Keratinocyte (primary cell): ENCODE measurements around the gene MAST3. TPM values are rescaled to one million over a fixed set of nuclear protein-coding genes. Genes with fewer than 3 reads are reported as not detected.

Experiments used
- DNase-seq: peaks from one replicate; pipeline ENCODE4 v3.0.0-alpha.2; 2011; ENCODE audit warnings: low read depth, missing footprints, low spot score
- FAIRE-seq: peaks from 2 replicates; lab custom pipeline; 2011; peaks lifted over from hg19 to GRCh38; lab: Jason Lieb, UNC
- H2AFZ ChIP-seq: 2 replicates; pipeline ENCODE4 v1.6.0; 2012; ENCODE audit warnings: low read length, control low read depth, inconsistent platforms; ENCODE audit not compliant: control insufficient read depth
- H3K27ac ChIP-seq: 2 replicates; pipeline ENCODE4 v1.5.1; 2011; ENCODE audit warnings: low read length; ENCODE audit not compliant: control insufficient read depth, insufficient read depth
- H3K27me3 ChIP-seq: 3 replicates; pipeline ENCODE4 v1.6.0; 2011; ENCODE audit warnings: low read length; ENCODE audit not compliant: control insufficient read depth, insufficient read depth; ENCODE audit errors: extremely low read depth
- H3K36me3 ChIP-seq, 2 experiments: 2 replicates in 1 of 2; 3 replicates in 1 of 2; pipeline ENCODE4 v1.5.1; 2011; ENCODE audit warnings: low read length in 2 of 2, mild to moderate bottlenecking in 1 of 2; ENCODE audit not compliant: control insufficient read depth in 2 of 2, insufficient read depth in 2 of 2; ENCODE audit errors: extremely low read depth in 1 of 2
- H3K4me1 ChIP-seq: 3 replicates; pipeline ENCODE4 v1.5.1; 2011; ENCODE audit warnings: low read length; ENCODE audit not compliant: control insufficient read depth, insufficient read depth; ENCODE audit errors: extremely low read depth
- H3K4me2 ChIP-seq: 3 replicates; pipeline ENCODE4 v1.6.0; 2011; ENCODE audit warnings: low read depth, low read length; ENCODE audit not compliant: control insufficient read depth, insufficient read depth; ENCODE audit errors: extremely low read depth
- H3K4me3 ChIP-seq, 3 experiments: fragments of 200-600 bp in 1 of 3; sonication (generic) in 1 of 3; 2 replicates in 2 of 3; 3 replicates in 1 of 3; pipeline ENCODE4 v1.5.1; 2011 to 2016; ENCODE audit warnings: low read length in 3 of 3, mild to moderate bottlenecking in 3 of 3, control low read depth in 2 of 3, inconsistent platforms in 1 of 3, low read depth in 1 of 3, mixed read lengths in 1 of 3, mixed run types in 1 of 3, moderate library complexity in 1 of 3; ENCODE audit not compliant: control insufficient read depth in 2 of 3, insufficient read depth in 2 of 3; ENCODE audit errors: extremely low read depth in 1 of 3
- H3K79me2 ChIP-seq: 2 replicates; pipeline ENCODE4 v1.6.0; 2012; ENCODE audit warnings: low read length; ENCODE audit not compliant: control insufficient read depth, insufficient read depth
- H3K9ac ChIP-seq: 3 replicates; pipeline ENCODE4 v1.6.0; 2011; ENCODE audit warnings: low read length; ENCODE audit not compliant: control insufficient read depth, insufficient read depth; ENCODE audit errors: extremely low read depth
- H3K9me1 ChIP-seq: 3 replicates; pipeline ENCODE4 v1.6.0; 2011; ENCODE audit warnings: low read length; ENCODE audit not compliant: control insufficient read depth, insufficient read depth; ENCODE audit errors: extremely low read depth
- H3K9me3 ChIP-seq: 2 replicates; pipeline ENCODE4 v1.5.1; 2012; ENCODE audit warnings: low read depth, low read length; ENCODE audit not compliant: control insufficient read depth
- H4K20me1 ChIP-seq: 3 replicates; pipeline ENCODE4 v1.6.0; 2011; ENCODE audit warnings: low read length; ENCODE audit not compliant: control insufficient read depth, insufficient read depth; ENCODE audit errors: extremely low read depth
- EZH2 ChIP-seq: IDR thresholded peaks from one replicate; pipeline ENCODE4 v1.6.1; 2012; ENCODE audit warnings: inconsistent platforms, mild to moderate bottlenecking, low read length, moderate library complexity
- dilution Hi-C: fragments of 300-500 bp; cut with MboI; formaldehyde crosslinking; loops from one replicate; pipeline ENCODE4 v1.7.0; 2020; ENCODE audit warnings: low sequenced_read_pairs; ENCODE audit not compliant: extremely low pct_ligation_motif_present
- polyA plus RNA-seq, 5 experiments: library from polyadenylated mRNA; depleted of rRNA in 3 of 5; stranded (reverse) in 3 of 5; stranded (forward) in 1 of 5; unstranded in 1 of 5; fragments of >200 nt; gene quantifications; 1 replicate in 1 of 5; 2 replicates in 3 of 5; 3 replicates in 1 of 5; pipeline versions ENCODE4 v1.2.1 to v1.2.3, GENCODE V29; 2011 to 2012; ENCODE audit warnings: missing spikeins in 2 of 5, low read depth in 1 of 5, low replicate concordance in 1 of 5
- TF ChIP-seq, protein P1 (sequence below), 3 experiments: IDR thresholded peaks in 1 of 3; conservative IDR thresholded peaks in 1 of 3; optimal IDR thresholded peaks in 1 of 3; 2 replicates in 2 of 3; 3 replicates in 1 of 3; pipeline versions ENCODE3 to v1.5.1; 2011; ENCODE audit warnings: low read length in 3 of 3, mild to moderate bottlenecking in 3 of 3, moderate library complexity in 2 of 3, control low read depth in 1 of 3, inconsistent platforms in 1 of 3; ENCODE audit not compliant: insufficient read depth in 2 of 3; ENCODE audit errors: extremely low read depth in 1 of 3

MAST3 gene
- polyA plus RNA-seq, 1 donor (not counting 4 experiments of a cell fraction or from before 2014, with no cell fraction given) = 0.73 TPM

DNA sequence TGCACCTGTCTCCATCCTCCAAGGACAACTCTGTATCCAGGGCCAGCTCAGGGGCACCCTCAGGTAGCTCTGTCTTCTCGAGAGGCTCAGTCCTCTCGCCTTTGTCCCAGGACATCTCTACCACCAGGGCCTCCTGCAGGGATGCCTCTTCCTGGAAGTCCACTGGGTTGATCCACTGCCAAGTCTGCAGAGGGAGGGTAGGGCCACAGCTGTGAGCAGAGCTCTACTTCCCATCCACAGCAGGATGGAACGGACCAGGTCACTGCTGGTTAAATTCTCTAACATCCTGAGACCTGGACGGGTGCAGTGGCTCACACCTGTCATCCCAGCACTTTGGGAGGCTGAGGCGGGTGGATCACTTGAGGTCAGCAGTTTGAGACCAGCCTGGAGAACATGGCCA is 37.7 kb upstream of the MAST3 start:
- TF ChIP-seq, protein P1, sequence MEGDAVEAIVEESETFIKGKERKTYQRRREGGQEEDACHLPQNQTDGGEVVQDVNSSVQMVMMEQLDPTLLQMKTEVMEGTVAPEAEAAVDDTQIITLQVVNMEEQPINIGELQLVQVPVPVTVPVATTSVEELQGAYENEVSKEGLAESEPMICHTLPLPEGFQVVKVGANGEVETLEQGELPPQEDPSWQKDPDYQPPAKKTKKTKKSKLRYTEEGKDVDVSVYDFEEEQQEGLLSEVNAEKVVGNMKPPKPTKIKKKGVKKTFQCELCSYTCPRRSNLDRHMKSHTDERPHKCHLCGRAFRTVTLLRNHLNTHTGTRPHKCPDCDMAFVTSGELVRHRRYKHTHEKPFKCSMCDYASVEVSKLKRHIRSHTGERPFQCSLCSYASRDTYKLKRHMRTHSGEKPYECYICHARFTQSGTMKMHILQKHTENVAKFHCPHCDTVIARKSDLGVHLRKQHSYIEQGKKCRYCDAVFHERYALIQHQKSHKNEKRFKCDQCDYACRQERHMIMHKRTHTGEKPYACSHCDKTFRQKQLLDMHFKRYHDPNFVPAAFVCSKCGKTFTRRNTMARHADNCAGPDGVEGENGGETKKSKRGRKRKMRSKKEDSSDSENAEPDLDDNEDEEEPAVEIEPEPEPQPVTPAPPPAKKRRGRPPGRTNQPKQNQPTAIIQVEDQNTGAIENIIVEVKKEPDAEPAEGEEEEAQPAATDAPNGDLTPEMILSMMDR (optimal IDR thresholded peaks at IDR 0.05 in 1 of 3, IDR thresholded peaks at IDR 0.05 in 1 of 3, conservative IDR thresholded peaks at IDR 0.05 in 1 of 3; ENCODE audit: extremely low read depth in 1 of 3, insufficient read depth in 2 of 3, low read length in 3 of 3) = no peak
- TF ChIP-seq EZH2 = no peak
- no peaks in the 10 kb centered on the region for H3K79me2 ChIP-seq
- H3K9me1 ChIP-seq = no peaks in the 10 kb centered on the region
- no peaks in the 10 kb centered on the region for H3K4me1 ChIP-seq
- no peak overlapping the region for H3K9ac ChIP-seq
- FAIRE-seq (no peak), DNase-seq (no peak)
- H4K20me1 ChIP-seq = no peaks in the 10 kb centered on the region
- H2AFZ ChIP-seq = no peak overlapping the region
- H3K4me2 ChIP-seq = no peak overlapping the region
- no peaks in the 10 kb centered on the region for H3K9me3 ChIP-seq
- H3K36me3 ChIP-seq = no peaks in the 10 kb centered on the region
- dilution Hi-C loops = no loop called here
- no peak overlapping the region for H3K27ac ChIP-seq
- no peaks in the 10 kb centered on the region for H3K27me3 ChIP-seq
- H3K4me3 ChIP-seq = no peak overlapping the region

DNA sequence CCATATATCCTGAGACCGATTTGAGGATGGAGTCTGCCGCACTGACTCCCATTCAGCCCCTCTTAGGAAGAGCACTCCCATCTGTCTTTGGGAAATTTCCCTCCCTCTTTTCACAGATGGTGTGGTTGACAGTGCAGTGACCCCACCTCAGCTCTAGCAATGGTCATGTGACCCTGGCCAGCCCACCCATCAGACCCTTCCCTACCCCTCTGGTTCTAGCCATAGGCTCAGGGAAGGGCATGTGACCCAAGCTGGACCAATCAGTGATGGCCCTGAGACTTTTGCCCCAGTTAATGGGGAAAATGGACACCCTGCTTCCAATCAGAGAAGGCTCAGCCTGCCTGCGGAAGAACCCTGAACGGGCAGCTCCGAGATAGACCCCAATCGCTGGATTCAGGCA is 37.1 kb upstream of the MAST3 start:
- TF ChIP-seq, protein P1 (optimal IDR thresholded peaks at IDR 0.05 in 1 of 3, IDR thresholded peaks at IDR 0.05 in 1 of 3, conservative IDR thresholded peaks at IDR 0.05 in 1 of 3; ENCODE audit: extremely low read depth in 1 of 3, insufficient read depth in 2 of 3, low read length in 3 of 3) = no peak
- TF ChIP-seq EZH2 = no peak
- no peaks in the 10 kb centered on the region for H4K20me1 ChIP-seq
- H3K9ac ChIP-seq = no peak overlapping the region
- H3K27ac ChIP-seq = no peak overlapping the region
- DNase-seq (no peak), FAIRE-seq (no peak)
- dilution Hi-C loops = no loop called here
- no peaks in the 10 kb centered on the region for H3K4me1 ChIP-seq
- no peaks in the 10 kb centered on the region for H3K27me3 ChIP-seq
- no peak overlapping the region for H2AFZ ChIP-seq
- H3K9me3 ChIP-seq = no peaks in the 10 kb centered on the region
- H3K4me2 ChIP-seq = no peak overlapping the region
- no peaks in the 10 kb centered on the region for H3K79me2 ChIP-seq
- no peaks in the 10 kb centered on the region for H3K9me1 ChIP-seq
- H3K36me3 ChIP-seq = no peaks in the 10 kb centered on the region
- no peak overlapping the region for H3K4me3 ChIP-seq
